CD4-positive, alpha-beta T cell (primary cell): ENCODE results near the gene ACSL3. TPM values are rescaled to one million over a fixed set of nuclear protein-coding genes. Genes with fewer than 3 reads are reported as not detected.

Source experiments
- ATAC-seq: fragments of 200-7000 bp; cut with Tn5 transposase; one replicate; pipeline ENCODE4 v1.10.0; 2022; ENCODE audit warnings: mild to moderate bottlenecking; ENCODE audit not compliant: poor library complexity
- CTCF ChIA-PET: fragments of 350-600 bp; sonication (Branson Sonifier 250); formaldehyde crosslinking; loops from one replicate; lab custom pipeline; 2021; ENCODE audit warnings: antibody characterized with exemption, inconsistent platforms; lab: Charles Lee
- POLR2A ChIA-PET: fragments of 350-600 bp; sonication (Branson Sonifier 250); formaldehyde crosslinking; loops from one replicate; lab custom pipeline; 2021; ENCODE audit warnings: antibody characterized with exemption, inconsistent platforms; lab: Charles Lee
- DNase-seq, 14 experiments: peaks; one replicate each; pipeline ENCODE4 v3.0.0-alpha.2; 2013 to 2020; ENCODE audit warnings: mixed read lengths in 2 of 14
- H3K27ac ChIP-seq, 2 donors: one replicate each; pipeline versions ENCODE4 v1.5.1 to v1.7.0; 2013; ENCODE audit warnings: low read length in 2 of 2, low read depth in 1 of 2, mild to moderate bottlenecking in 1 of 2
- H3K27me3 ChIP-seq, 2 experiments: 1 replicate in 1 of 2; 2 replicates in 1 of 2; pipeline versions ENCODE4 v1.6.1 to v1.7.0; 2013; ENCODE audit warnings: low read length in 2 of 2, control low read depth in 1 of 2, mild to moderate bottlenecking in 1 of 2, moderate library complexity in 1 of 2; ENCODE audit not compliant: insufficient read depth in 2 of 2, control insufficient read depth in 1 of 2
- H3K36me3 ChIP-seq: one replicate; pipeline ENCODE4 v1.6.1; 2013; ENCODE audit warnings: low read length, control low read depth; ENCODE audit not compliant: insufficient read depth
- H3K4me1 ChIP-seq: one replicate; pipeline ENCODE4 v1.6.1; 2013; ENCODE audit warnings: low read length, control low read depth; ENCODE audit not compliant: insufficient read depth
- H3K4me3 ChIP-seq: one replicate; pipeline ENCODE4 v1.5.1; 2013; ENCODE audit warnings: mild to moderate bottlenecking, low read length, moderate library complexity
- H3K9me3 ChIP-seq, 2 experiments: 1 replicate in 1 of 2; 2 replicates in 1 of 2; pipeline versions ENCODE4 v1.6.1 to v1.7.0; 2013; ENCODE audit warnings: low read length in 2 of 2, mild to moderate bottlenecking in 2 of 2, control low read depth in 1 of 2, moderate library complexity in 1 of 2; ENCODE audit not compliant: control insufficient read depth in 1 of 2, insufficient read depth in 1 of 2
- H3K27ac Mint-ChIP-seq: one replicate; pipeline ENCODE4 v1.8.0; 2020; ENCODE audit warnings: mixed read lengths
- H3K27me3 Mint-ChIP-seq: one replicate; pipeline ENCODE4 v1.8.0; 2021; ENCODE audit warnings: mixed read lengths
- H3K36me3 Mint-ChIP-seq: one replicate; pipeline ENCODE4 v1.8.0; 2021; ENCODE audit warnings: low read depth, mixed read lengths
- H3K4me1 Mint-ChIP-seq: one replicate; pipeline ENCODE4 v1.8.0; 2021; ENCODE audit warnings: low read depth, mixed read lengths
- H3K4me3 Mint-ChIP-seq: one replicate; pipeline ENCODE4 v1.8.0; 2020; ENCODE audit warnings: mild to moderate bottlenecking, mixed read lengths
- H3K9me3 Mint-ChIP-seq: one replicate; pipeline ENCODE4 v1.8.0; 2020; ENCODE audit warnings: mixed read lengths
- CTCF ChIP-seq: fragments of 200-600 bp; IDR thresholded peaks from one replicate; pipeline ENCODE4 v1.8.0; 2022; ENCODE audit warnings: antibody characterized with exemption, mild to moderate bottlenecking
- intact Hi-C, 2 experiments: fragments of 100-400 bp; cut with DNase I in 1 of 2; cut with micrococcal nuclease in 1 of 2; formaldehyde crosslinking; loops; one replicate each; pipeline versions ENCODE4 v1.15.1 to v1.9.0; 2023 to 2025; cut with DNase I, micrococcal nuclease
- total RNA-seq, 174 experiments: library from RNA in 2 of 174; stranded (reverse) in 2 of 174; gene quantifications; one replicate each; pipeline ENCODE4 v1.2.3 and lab custom pipeline; 2021 to 2026

ACSL3 gene
- total RNA-seq, 2 experiments from 2014 or later = 65.5 to 66.6 TPM

- intact Hi-C loops = no loop called here
- Mint-ChIP-seq H3K9me3 (no peaks in the 10 kb centered on the region), H3K4me3 (no peak overlapping the region), H3K4me1 (no peaks in the 10 kb centered on the region), H3K36me3 (peaks cover 17% of the 10 kb centered on the region), H3K27ac (no peak overlapping the region), H3K27me3 (peaks cover 4% of the 10 kb centered on the region)
- POLR2A ChIA-PET = no interaction called here
- H3K27me3 ChIP-seq = no peaks in the 10 kb centered on the region
- no peaks in the 10 kb centered on the region for H3K36me3 ChIP-seq
- ATAC-seq (no peak), DNase-seq (no peak)
- H3K9me3 ChIP-seq = no peaks in the 10 kb centered on the region
- H3K27ac ChIP-seq = no peak overlapping the region
- TF ChIP-seq CTCF = no peak
- H3K4me3 ChIP-seq = no peak overlapping the region
- CTCF ChIA-PET = no interaction called here
- no peaks in the 10 kb centered on the region for H3K4me1 ChIP-seq
These were observed 84.3 kb downstream of the ACSL3 start for GRCh38 chr2:222944971-222945740.

GRCh38 chr2:222945887-222946286 lies 85.1 kb downstream of the ACSL3 start:
- DNase-seq = no peak

DNA sequence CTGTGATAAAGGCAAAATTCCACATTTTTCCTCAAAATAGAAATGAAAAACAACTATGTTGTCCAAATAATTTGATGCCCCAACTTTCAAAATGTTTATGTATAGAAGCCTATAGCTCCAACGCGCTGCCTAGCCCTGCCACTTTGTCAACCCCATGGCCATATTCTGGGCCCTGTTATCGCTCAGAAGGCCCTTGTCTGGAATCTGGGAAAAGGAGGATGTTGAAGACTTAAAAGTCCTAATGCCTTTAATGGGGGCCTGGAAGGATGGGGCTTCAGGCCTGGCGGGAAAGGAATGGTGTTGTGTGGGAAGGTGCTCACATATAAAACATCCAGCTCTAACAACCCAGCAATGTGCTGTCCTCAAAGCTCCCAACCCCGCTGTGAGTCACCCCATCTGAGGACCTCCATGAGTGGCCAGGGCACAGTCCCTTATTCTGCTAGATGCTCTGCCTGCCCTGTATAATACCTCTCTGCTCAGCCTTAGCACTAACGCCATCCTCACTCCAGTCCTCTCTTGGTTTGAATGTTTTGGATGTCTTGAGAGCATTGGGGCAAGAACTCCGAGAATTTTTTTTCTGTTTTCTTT lies 86.0 kb downstream of the ACSL3 start:
- Histone ChIP-seq H3K4me3 (no peak overlapping the region), H3K4me1 (no peaks in the 10 kb centered on the region), H3K27ac (no peak overlapping the region), H3K9me3 (no peaks in the 10 kb centered on the region), H3K27me3 (no peaks in the 10 kb centered on the region), H3K36me3 (no peaks in the 10 kb centered on the region)
- Mint-ChIP-seq H3K36me3 (peaks cover 9% of the 10 kb centered on the region), H3K27ac (no peak overlapping the region), H3K9me3 (no peaks in the 10 kb centered on the region), H3K27me3 (peaks cover 12% of the 10 kb centered on the region), H3K4me1 (no peaks in the 10 kb centered on the region), H3K4me3 (no peak overlapping the region)
- DNase-seq (no peak), ATAC-seq (no peak)
- TF ChIP-seq CTCF = no peak
- POLR2A ChIA-PET = no interaction called here
- CTCF ChIA-PET = no interaction called here
- intact Hi-C loops = no loop called here

More at GRCh38 chr2:222945887-222946286, 85.1 kb downstream of the ACSL3 start:
- Histone ChIP-seq H3K36me3 (no peaks in the 10 kb centered on the region), H3K4me1 (no peaks in the 10 kb centered on the region), H3K9me3 (no peaks in the 10 kb centered on the region), H3K27me3 (no peaks in the 10 kb centered on the region), H3K4me3 (no peak overlapping the region), H3K27ac (no peak overlapping the region)
- H3K4me1 Mint-ChIP-seq = no peaks in the 10 kb centered on the region
- no peak overlapping the region for H3K27ac Mint-ChIP-seq
- H3K4me3 Mint-ChIP-seq = no peak overlapping the region
- peaks cover 6% of the 10 kb centered on the region for H3K27me3 Mint-ChIP-seq
- no peak for TF ChIP-seq CTCF
- peaks cover 16% of the 10 kb centered on the region for H3K36me3 Mint-ChIP-seq
- ATAC-seq = no peak
- CTCF ChIA-PET = no interaction called here
- no peaks in the 10 kb centered on the region for H3K9me3 Mint-ChIP-seq
- intact Hi-C loops = no loop called here
- POLR2A ChIA-PET = no interaction called here
